Tibial artery (tissue), 4 donors: ENCODE measurements around the gene LPAR6.
"Not testable (repeated sequence)": the region's sequence is repeated elsewhere in the genome, so short reads cannot be mapped to it uniquely, and the experiment has no call there.

Experiments
- DNase-seq, 2 donors: peaks; one replicate each; pipeline ENCODE4 v3.0.0-alpha.2; 2019
- H3K27ac ChIP-seq, 2 donors: fragments of 200-600 bp; sonication (generic) in 1 of 2; 1 replicate in 1 of 2; 2 replicates in 1 of 2; pipeline ENCODE4 v1.5.1; 2018 to 2019; ENCODE audit warnings: mild to moderate bottlenecking in 1 of 2
- H3K27me3 ChIP-seq, 2 donors: fragments of 200-600 bp; sonication (generic) in 1 of 2; one replicate each; pipeline versions ENCODE4 v1.5.1 to v1.6.0; 2016 to 2019
- H3K36me3 ChIP-seq, 3 donors: fragments of 200-600 bp; sonication (generic) in 2 of 3; one replicate each; pipeline ENCODE4 v1.5.1; 2016 to 2019; ENCODE audit warnings: mild to moderate bottlenecking in 2 of 3
- H3K4me1 ChIP-seq, 4 donors: fragments of 200-600 bp; sonication (generic) in 2 of 4; 1 replicate in 3 of 4; 2 replicates in 1 of 4; pipeline ENCODE4 v1.5.1; 2016 to 2019
- H3K4me3 ChIP-seq, 2 donors: fragments of 200-600 bp; sonication (generic) in 1 of 2; 1 replicate in 1 of 2; 2 replicates in 1 of 2; pipeline ENCODE4 v1.5.1; 2018 to 2019; ENCODE audit warnings: mild to moderate bottlenecking in 2 of 2
- H3K9me3 ChIP-seq, 3 donors: fragments of 200-600 bp; sonication (generic) in 1 of 3; one replicate each; pipeline ENCODE4 v1.5.1; 2016 to 2019
- CTCF ChIP-seq, 2 experiments: fragments of 200-600 bp in 1 of 2; fragments of 450-650 bp in 1 of 2; IDR thresholded peaks; one replicate each; pipeline ENCODE4 v1.5.1; 2017 to 2019; ENCODE audit warnings: antibody characterized with exemption in 2 of 2, mild to moderate bottlenecking in 1 of 2, moderate library complexity in 1 of 2
- intact Hi-C: fragments of 100-400 bp; cut with DNase I; formaldehyde crosslinking; loops from one replicate; pipeline ENCODE4 v1.15.0; 2023; ENCODE audit warnings: low total_unique reads

Gene LPAR6

GRCh38 chr13:48426052-48426451, 13.1 kb upstream of the LPAR6 start:
- no peak for TF ChIP-seq CTCF (IDR thresholded peaks at IDR 0.05)
- Histone ChIP-seq H3K36me3 (peaks cover 0 to 5% (median 0%) of the 10 kb centered on the region in 3 donors), H3K27ac (no peak overlapping the region), H3K4me1 (peaks cover 0 to 21% (median 5%) of the 10 kb centered on the region in 4 donors), H3K9me3 (no peaks in the 10 kb centered on the region), H3K27me3 (no peaks in the 10 kb centered on the region), H3K4me3 (no peak overlapping the region)
- DNase-seq, result no peak
- intact Hi-C loops, result no loop called here

GRCh38 chr13:48424212-48424611, 11.3 kb upstream of the LPAR6 start:
- H3K27ac ChIP-seq, result no peak overlapping the region
- no peak for DNase-seq
- intact Hi-C loops, result no loop called here

GRCh38 chr13:48422003-48422402, 9.1 kb upstream of the LPAR6 start:
- H3K27me3 ChIP-seq, H3K4me1 ChIP-seq, intact Hi-C loops, H3K36me3 ChIP-seq, H3K27ac ChIP-seq, DNase-seq, H3K4me3 ChIP-seq, H3K9me3 ChIP-seq: not testable (repeated sequence)

More at GRCh38 chr13:48424212-48424611, 11.3 kb upstream of the LPAR6 start:
- no peak for TF ChIP-seq CTCF (IDR thresholded peaks at IDR 0.05)
- Histone ChIP-seq H3K9me3 (peaks cover 0 to 7% (median 0%) of the 10 kb centered on the region in 3 donors), H3K4me3 (no peak overlapping the region), H3K36me3 (peaks cover 0 to 5% (median 0%) of the 10 kb centered on the region in 3 donors), H3K4me1 (peaks cover 0 to 2% (median 0%) of the 10 kb centered on the region in 4 donors), H3K27me3 (no peaks in the 10 kb centered on the region)

GRCh38 chr13:48415516-48415915, 2.6 kb upstream of the LPAR6 start:
- TF ChIP-seq CTCF (IDR thresholded peaks at IDR 0.05), result no peak
- intact Hi-C loops, result no loop called here
- no peak for DNase-seq
- Histone ChIP-seq H3K4me1 (peaks cover 0 to 5% (median 1%) of the 10 kb centered on the region in 4 donors), H3K27me3 (no peaks in the 10 kb centered on the region), H3K9me3 (peaks cover 0 to 5% (median 0%) of the 10 kb centered on the region in 3 donors), H3K36me3 (peaks cover 9 to 11% (median 10%) of the 10 kb centered on the region in 3 donors), H3K27ac (no peak overlapping the region), H3K4me3 (no peak overlapping the region)

GRCh38 chr13:48414501-48414900, 1.6 kb upstream of the LPAR6 start:
- Histone ChIP-seq H3K27ac (no peak overlapping the region), H3K27me3 (no peaks in the 10 kb centered on the region), H3K4me1 (peaks cover 0 to 14% (median 6%) of the 10 kb centered on the region in 4 donors), H3K9me3 (no peaks in the 10 kb centered on the region), H3K36me3 (peaks cover 9 to 11% (median 10%) of the 10 kb centered on the region in 3 donors), H3K4me3 (no peak overlapping the region)
- no peak for DNase-seq
- TF ChIP-seq CTCF (IDR thresholded peaks at IDR 0.05), result no peak
- intact Hi-C loops, result no loop called here

GRCh38 chr13:48411841-48412531, 927 bp downstream of the LPAR6 start:
- peak overlapping the region; percentile 66 to 71 for H3K27ac ChIP-seq
- H3K4me3 ChIP-seq, result peak overlapping the region; percentile 53 to 55
- DNase-seq, result no peak
- peaks cover 6% of the 10 kb centered on the region in 3 donors for H3K36me3 ChIP-seq
- no peaks in the 10 kb centered on the region for H3K27me3 ChIP-seq
- TF ChIP-seq CTCF (IDR thresholded peaks at IDR 0.05), result no peak
- peaks cover 0 to 21% (median 7%) of the 10 kb centered on the region in 4 donors for H3K4me1 ChIP-seq
- no peaks in the 10 kb centered on the region for H3K9me3 ChIP-seq
- intact Hi-C loops, result no loop called here
